GM12891 (cell line): ENCODE results near the gene STMP1.

Source experiments
- PAX5 ChIP-seq: IDR thresholded peaks from 2 replicates; pipeline ENCODE4 v1.6.1; 2011; ENCODE audit warnings: low read length, moderate library complexity, mild to moderate bottlenecking; ENCODE audit not compliant: insufficient read depth, severe bottlenecking
- POLR2A ChIP-seq: IDR thresholded peaks from 2 replicates; pipeline ENCODE4 v1.6.1; 2011; ENCODE audit warnings: low read depth, low read length, control low read depth
- POLR2AphosphoS5 ChIP-seq: IDR thresholded peaks from 2 replicates; pipeline ENCODE4 v1.6.1; 2011; ENCODE audit warnings: low read depth, low read length, control low read depth

DNA sequence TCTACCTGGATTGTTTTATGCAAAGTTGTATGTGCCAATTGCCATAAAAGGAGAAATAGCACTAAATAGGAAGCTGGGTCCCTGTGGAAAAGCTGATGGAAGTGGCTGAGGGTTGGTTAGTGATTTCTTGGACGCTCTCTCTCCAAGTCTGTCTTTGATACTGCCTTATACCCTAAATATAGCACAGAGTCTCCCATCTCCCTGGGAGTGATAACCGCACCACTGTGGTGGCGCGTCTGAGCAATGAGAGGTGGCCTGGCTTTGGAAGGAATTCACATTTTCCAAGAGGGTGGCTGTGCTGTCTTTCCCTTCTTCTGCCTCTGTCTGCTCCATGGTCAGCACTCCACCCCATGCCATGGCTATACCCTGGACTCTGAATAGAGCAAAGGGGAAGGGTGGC is 31.2 kb downstream of the STMP1 start:
- TF ChIP-seq POLR2AphosphoS5 (no peak), POLR2A (no peak), PAX5 (no peak)
